ENCODE measurements around the gene SH3BGRL2.
"Not testable (repeated sequence)": the region's sequence is repeated elsewhere in the genome, so short reads cannot be mapped to it uniquely, and the experiment has no call there.

SH3BGRL2 gene

GRCh38 chr6:79742030-79742429, 110.9 kb downstream of the SH3BGRL2 start:
- H3K27ac ChIP-seq, result no peak overlapping the region
- no peak overlapping the region for H3K4me3 ChIP-seq (ENCODE audit: low read depth, low read length)
- TF ChIP-seq, protein P1, sequence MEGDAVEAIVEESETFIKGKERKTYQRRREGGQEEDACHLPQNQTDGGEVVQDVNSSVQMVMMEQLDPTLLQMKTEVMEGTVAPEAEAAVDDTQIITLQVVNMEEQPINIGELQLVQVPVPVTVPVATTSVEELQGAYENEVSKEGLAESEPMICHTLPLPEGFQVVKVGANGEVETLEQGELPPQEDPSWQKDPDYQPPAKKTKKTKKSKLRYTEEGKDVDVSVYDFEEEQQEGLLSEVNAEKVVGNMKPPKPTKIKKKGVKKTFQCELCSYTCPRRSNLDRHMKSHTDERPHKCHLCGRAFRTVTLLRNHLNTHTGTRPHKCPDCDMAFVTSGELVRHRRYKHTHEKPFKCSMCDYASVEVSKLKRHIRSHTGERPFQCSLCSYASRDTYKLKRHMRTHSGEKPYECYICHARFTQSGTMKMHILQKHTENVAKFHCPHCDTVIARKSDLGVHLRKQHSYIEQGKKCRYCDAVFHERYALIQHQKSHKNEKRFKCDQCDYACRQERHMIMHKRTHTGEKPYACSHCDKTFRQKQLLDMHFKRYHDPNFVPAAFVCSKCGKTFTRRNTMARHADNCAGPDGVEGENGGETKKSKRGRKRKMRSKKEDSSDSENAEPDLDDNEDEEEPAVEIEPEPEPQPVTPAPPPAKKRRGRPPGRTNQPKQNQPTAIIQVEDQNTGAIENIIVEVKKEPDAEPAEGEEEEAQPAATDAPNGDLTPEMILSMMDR (IDR thresholded peaks at IDR 0.05; ENCODE audit: low read depth, low read length, missing control alignments), result no peak
- no peaks in the 10 kb centered on the region for H3K27me3 ChIP-seq (replicated peaks)
- DNase-seq, result no peak
- no peaks in the 10 kb centered on the region for H3K36me3 ChIP-seq (replicated peaks)
- in situ Hi-C loops (cut with HindIII; ENCODE audit: low pct_ligation_motif_present, low sequenced_read_pairs), result no loop called here

DNA sequence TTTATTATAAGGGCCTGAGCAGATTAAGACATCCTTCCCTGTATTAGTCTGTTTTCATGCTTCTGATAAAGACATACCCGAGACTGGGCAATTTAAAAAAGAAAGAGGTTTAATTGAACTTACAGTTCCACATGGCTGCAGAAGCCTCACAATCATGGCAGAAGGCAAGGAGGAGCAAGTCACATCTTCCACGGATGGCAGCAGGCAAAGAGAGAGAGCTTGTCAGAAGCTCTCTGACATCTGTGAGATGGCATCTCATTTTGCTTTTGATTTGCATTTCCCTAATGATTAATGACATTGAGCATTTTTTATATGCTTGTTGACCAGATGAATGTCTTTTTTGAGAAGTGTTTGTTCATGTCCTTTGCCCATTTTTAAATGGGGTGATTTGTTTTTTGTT, 114.2 kb downstream of the SH3BGRL2 start:
- DNase-seq; in situ Hi-C loops (cut with HindIII; ENCODE audit: low pct_ligation_motif_present, low sequenced_read_pairs); H3K36me3 ChIP-seq (replicated peaks); H3K27ac ChIP-seq; H3K4me3 ChIP-seq (ENCODE audit: low read depth, low read length); H3K27me3 ChIP-seq (replicated peaks): not testable (repeated sequence)

- DNase-seq; in situ Hi-C loops (cut with HindIII; ENCODE audit: low pct_ligation_motif_present, low sequenced_read_pairs); H3K27ac ChIP-seq; H3K36me3 ChIP-seq (replicated peaks); H3K27me3 ChIP-seq (replicated peaks); H3K4me3 ChIP-seq (ENCODE audit: low read depth, low read length): not testable (repeated sequence)
These were observed 115.2 kb downstream of the SH3BGRL2 start for GRCh38 chr6:79746325-79746724.

DNA sequence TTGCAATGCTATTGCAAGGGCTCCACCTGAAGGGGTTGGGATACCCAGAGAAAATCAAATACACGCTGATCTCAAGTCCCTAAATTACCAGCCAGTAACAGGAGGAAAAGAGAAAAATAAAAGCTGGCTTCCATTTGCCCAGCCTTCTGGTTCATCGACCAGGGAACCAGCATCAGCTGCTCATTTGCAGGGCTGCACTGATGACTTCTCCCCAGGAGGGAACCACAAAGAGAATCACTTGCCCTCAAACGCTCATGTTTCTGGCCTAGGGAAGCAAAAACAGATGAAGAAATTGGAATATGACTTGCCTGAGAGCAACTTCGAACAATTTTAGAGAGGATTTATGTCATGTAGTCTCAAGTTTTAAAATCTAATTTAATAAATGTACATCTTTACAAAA, 119.7 kb downstream of the SH3BGRL2 start:
- no peaks in the 10 kb centered on the region for H3K27me3 ChIP-seq (replicated peaks)
- TF ChIP-seq, protein P1 (IDR thresholded peaks at IDR 0.05; ENCODE audit: low read depth, low read length, missing control alignments), result no peak
- in situ Hi-C loops (cut with HindIII; ENCODE audit: low pct_ligation_motif_present, low sequenced_read_pairs), result no loop called here
- H3K4me3 ChIP-seq (ENCODE audit: low read depth, low read length), result no peak overlapping the region
- no peak overlapping the region for H3K27ac ChIP-seq
- H3K36me3 ChIP-seq (replicated peaks), result no peaks in the 10 kb centered on the region
- peak; percentile 3 for DNase-seq
